WTC11 (cell line): ENCODE measurements around the gene BAIAP2. TPM values are rescaled to one million over a fixed set of nuclear protein-coding genes. Genes with fewer than 3 reads are reported as not detected.

Source experiments
- ATAC-seq: fragments of 200-7000 bp; cut with Tn5 transposase; 2 replicates; pipeline ENCODE4 v1.10.0; 2021; ENCODE audit warnings: mild to moderate bottlenecking, moderate library complexity
- CTCF ChIA-PET: fragments of 300-600 bp; sonication (Branson Sonifier 250); formaldehyde crosslinking; loops from one replicate; lab custom pipeline; 2021; ENCODE audit warnings: antibody characterized with exemption; lab: Charles Lee
- POLR2A ChIA-PET: fragments of 350-600 bp; sonication (Branson Sonifier 250); formaldehyde crosslinking; loops from one replicate; lab custom pipeline; 2021; ENCODE audit warnings: antibody characterized with exemption; lab: Charles Lee
- DNase-seq: peaks from one replicate; pipeline ENCODE4 v3.0.0; 2021; ENCODE audit warnings: low spot score
- H3K27ac Mint-ChIP-seq: 2 replicates; pipeline ENCODE4 v1.8.0; 2021; ENCODE audit warnings: mixed read lengths
- H3K27me3 Mint-ChIP-seq: 2 replicates; pipeline ENCODE4 v1.8.0; 2021; ENCODE audit warnings: low read depth, mild to moderate bottlenecking, moderate library complexity, mixed read lengths
- H3K36me3 Mint-ChIP-seq: 2 replicates; pipeline ENCODE4 v1.8.0; 2021; ENCODE audit warnings: mixed read lengths
- H3K4me1 Mint-ChIP-seq: 2 replicates; pipeline ENCODE4 v1.8.0; 2022; ENCODE audit warnings: mixed read lengths
- H3K4me3 Mint-ChIP-seq: 2 replicates; pipeline ENCODE4 v1.8.0; 2021; ENCODE audit warnings: mild to moderate bottlenecking, moderate library complexity, mixed read lengths
- H3K9me3 Mint-ChIP-seq: 2 replicates; pipeline ENCODE4 v1.8.0; 2021; ENCODE audit warnings: mixed read lengths
- ATF3 ChIP-seq: sonication (generic); formaldehyde crosslinking; conservative IDR thresholded peaks from 2 replicates; pipeline ENCODE4 v1.8.1; 2022; ENCODE audit warnings: mild to moderate bottlenecking, missing genetic modification reagents
- CREM ChIP-seq: sonication (generic); formaldehyde crosslinking; IDR thresholded peaks from 2 replicates; pipeline ENCODE4 v1.8.1; 2022; ENCODE audit warnings: mild to moderate bottlenecking, missing genetic modification reagents, moderate library complexity
- ESRRA ChIP-seq: sonication (generic); formaldehyde crosslinking; IDR thresholded peaks from 2 replicates; pipeline ENCODE4 v1.8.1; 2022; ENCODE audit warnings: mild to moderate bottlenecking, missing genetic modification reagents, borderline replicate concordance
- FOXK1 ChIP-seq: sonication (generic); formaldehyde crosslinking; IDR thresholded peaks from 2 replicates; pipeline ENCODE4 v1.8.0; 2022; ENCODE audit warnings: mild to moderate bottlenecking, moderate library complexity, missing genetic modification reagents
- FOXP4 ChIP-seq: sonication (generic); formaldehyde crosslinking; IDR thresholded peaks from 2 replicates; pipeline ENCODE4 v1.8.0; 2022; ENCODE audit warnings: mild to moderate bottlenecking, missing genetic modification reagents
- NR3C1 ChIP-seq: sonication (generic); formaldehyde crosslinking; conservative IDR thresholded peaks from 2 replicates; pipeline ENCODE4 v1.8.1; 2023; ENCODE audit warnings: low read depth, mild to moderate bottlenecking, missing genetic modification reagents
- PREB ChIP-seq: sonication (generic); formaldehyde crosslinking; IDR thresholded peaks from 2 replicates; pipeline ENCODE4 v1.8.1; 2022; ENCODE audit warnings: mild to moderate bottlenecking, missing genetic modification reagents, moderate library complexity, borderline replicate concordance
- RORB ChIP-seq: fragments of 250-450 bp; sonication (Bioruptor Pico); IDR thresholded peaks from 2 replicates; pipeline ENCODE4 v1.9.0; 2021; ENCODE audit warnings: mild to moderate bottlenecking
- TCF7 ChIP-seq: sonication (generic); formaldehyde crosslinking; IDR thresholded peaks from 2 replicates; pipeline ENCODE4 v1.8.0; 2022; ENCODE audit warnings: mild to moderate bottlenecking, low read depth, missing genetic modification reagents, moderate library complexity
- TEAD4 ChIP-seq: sonication (generic); formaldehyde crosslinking; IDR thresholded peaks from 2 replicates; pipeline ENCODE4 v1.8.0; 2022; ENCODE audit warnings: mild to moderate bottlenecking, missing genetic modification reagents
- ZBTB43 ChIP-seq: sonication (generic); formaldehyde crosslinking; IDR thresholded peaks from 2 replicates; pipeline ENCODE4 v1.8.1; 2023; ENCODE audit warnings: mild to moderate bottlenecking, missing genetic modification reagents
- ZNF138 ChIP-seq: sonication (generic); formaldehyde crosslinking; conservative IDR thresholded peaks from 2 replicates; pipeline ENCODE4 v1.8.1; 2022; ENCODE audit warnings: mild to moderate bottlenecking, moderate library complexity, missing genetic modification reagents
- ZNF232 ChIP-seq: sonication (generic); formaldehyde crosslinking; IDR thresholded peaks from 2 replicates; pipeline ENCODE4 v1.8.0; 2022; ENCODE audit warnings: mild to moderate bottlenecking, missing genetic modification reagents
- ZNF532 ChIP-seq: fragments of 250-450 bp; sonication (Bioruptor Pico); IDR thresholded peaks from 2 replicates; pipeline ENCODE4 v1.9.0; 2021; ENCODE audit warnings: mild to moderate bottlenecking, borderline replicate concordance
- total RNA-seq: library from RNA; stranded (reverse); gene quantifications from 3 replicates; pipeline ENCODE4 v1.2.3, GENCODE V29; 2021
- TF ChIP-seq, protein P1 (sequence below): fragments of 250-450 bp; sonication (Bioruptor Pico); IDR thresholded peaks from 2 replicates; pipeline ENCODE4 v1.9.0; 2021; ENCODE audit warnings: moderate library complexity, mild to moderate bottlenecking, inconsistent platforms, borderline replicate concordance
- TF ChIP-seq, protein P2 (sequence below): sonication (generic); formaldehyde crosslinking; IDR thresholded peaks from 2 replicates; pipeline ENCODE4 v1.8.1; 2023; ENCODE audit warnings: mild to moderate bottlenecking, moderate library complexity, missing genetic modification reagents

Gene BAIAP2
- total RNA-seq, 1 experiment from 2014 or later: 20.7 TPM

DNA sequence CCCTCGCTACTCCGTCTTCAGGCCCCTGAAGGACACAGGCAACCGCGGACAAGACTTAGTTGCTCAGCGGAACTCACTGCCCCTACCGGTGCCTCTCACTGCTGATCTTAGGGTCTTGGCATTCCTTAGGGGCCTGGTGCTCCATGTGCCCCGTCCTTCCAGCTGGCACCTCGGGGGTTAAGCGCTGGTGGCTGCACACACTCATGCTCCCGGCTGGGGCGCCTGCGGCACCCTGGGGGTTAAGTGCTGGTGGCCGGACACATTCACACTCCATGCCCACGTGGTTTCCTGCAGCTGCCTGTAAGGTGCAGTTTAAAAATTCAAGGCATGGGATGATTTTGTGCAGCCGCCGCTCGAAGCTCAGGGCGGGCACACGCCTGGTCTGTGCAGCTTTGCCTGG lies 45.1 kb downstream of the BAIAP2 start:
- no peaks in the 10 kb centered on the region for H3K36me3 Mint-ChIP-seq
- no peak overlapping the region for H3K4me3 Mint-ChIP-seq
- peak overlapping the region; percentile 57 for H3K27ac Mint-ChIP-seq
- TF ChIP-seq ZBTB43 (CRISPR knock-in tag): no peak
- no peak for TF ChIP-seq FOXP4 (CRISPR knock-in tag)
- no peak for TF ChIP-seq ZNF138 (CRISPR knock-in tag)
- TF ChIP-seq ZNF532 (CRISPR knock-in tag): no peak
- TF ChIP-seq ESRRA (CRISPR knock-in tag): no peak
- no peak for TF ChIP-seq PREB (CRISPR knock-in tag)
- TF ChIP-seq RORB (CRISPR knock-in tag): no peak
- TF ChIP-seq NR3C1 (CRISPR knock-in tag): no peak
- no peak for TF ChIP-seq ATF3 (CRISPR knock-in tag)
- TF ChIP-seq, protein P1, sequence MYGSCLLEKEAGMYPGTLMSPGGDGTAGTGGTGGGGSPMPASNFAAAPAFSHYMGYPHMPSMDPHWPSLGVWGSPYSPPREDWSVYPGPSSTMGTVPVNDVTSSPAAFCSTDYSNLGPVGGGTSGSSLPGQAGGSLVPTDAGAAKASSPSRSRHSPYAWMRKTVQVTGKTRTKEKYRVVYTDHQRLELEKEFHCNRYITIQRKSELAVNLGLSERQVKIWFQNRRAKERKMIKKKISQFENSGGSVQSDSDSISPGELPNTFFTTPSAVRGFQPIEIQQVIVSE: no peak
- no peaks in the 10 kb centered on the region for H3K9me3 Mint-ChIP-seq
- no peak for DNase-seq
- ATAC-seq: no peak
- ChIA-PET CTCF (interaction anchor here (0.9 to 2.0 kb wide), 4 partner anchors 15 to 57 kb away, joined by 3 to 5 read pairs (median 4); no protein-coding TSS in a partner anchor), POLR2A (no interaction called here)
- H3K27me3 Mint-ChIP-seq: no peaks in the 10 kb centered on the region
- H3K4me1 Mint-ChIP-seq: no peaks in the 10 kb centered on the region

DNA sequence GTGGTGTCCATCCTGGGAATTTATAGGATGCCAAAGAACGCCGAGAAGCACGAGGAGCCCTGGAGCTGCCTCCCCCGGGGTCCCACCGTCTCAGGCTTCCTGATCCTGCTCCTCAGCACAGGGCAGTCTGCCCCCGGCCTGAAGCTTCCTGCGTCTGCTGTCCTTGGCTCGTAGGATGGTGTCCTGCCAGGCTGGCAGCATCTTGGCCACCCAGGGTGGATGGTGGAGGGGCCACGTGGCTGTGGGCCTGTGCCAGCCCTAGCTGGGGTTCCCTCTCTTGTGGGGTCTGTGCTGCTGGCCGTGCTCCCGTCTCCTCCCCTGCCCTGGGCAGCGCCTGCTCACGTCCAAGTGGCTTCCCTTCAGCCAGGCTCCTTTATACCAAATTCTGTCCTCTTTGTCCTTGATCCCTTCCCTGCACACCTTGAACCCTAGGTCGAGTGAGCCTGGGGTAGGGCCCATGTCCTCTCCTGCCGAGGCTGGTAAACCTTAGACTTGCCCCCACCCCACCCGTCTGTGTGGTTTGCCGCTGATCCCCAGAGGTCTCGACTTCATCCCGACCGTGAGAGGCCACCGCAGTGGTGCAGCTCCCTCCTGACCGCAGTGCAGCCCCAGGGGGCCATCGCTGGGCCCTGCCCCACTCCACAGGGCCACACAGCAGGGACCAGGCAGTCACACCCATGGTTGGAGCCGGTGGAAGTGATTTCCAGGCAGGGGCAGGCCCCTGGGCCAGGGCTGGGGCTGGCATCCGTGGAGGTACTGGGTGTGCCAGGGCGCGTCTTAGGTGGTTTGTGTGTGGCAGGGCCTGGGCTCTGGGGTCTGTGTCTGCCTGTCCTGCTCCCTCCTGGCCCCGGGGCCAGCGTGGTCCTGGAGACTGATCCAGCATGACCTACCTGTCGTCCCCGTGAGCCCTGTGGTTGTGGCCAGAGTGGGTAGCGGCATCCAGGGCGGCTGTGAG lies 46.5 kb downstream of the BAIAP2 start:
- Mint-ChIP-seq H3K4me1 (no peaks in the 10 kb centered on the region), H3K27ac (peak overlapping the region; percentile 36; the same call in 1 of the 2 replicates), H3K27me3 (no peaks in the 10 kb centered on the region), H3K9me3 (no peaks in the 10 kb centered on the region), H3K36me3 (no peaks in the 10 kb centered on the region), H3K4me3 (no peak overlapping the region)
- ChIA-PET POLR2A (no interaction called here), CTCF (interaction anchor here (0.8 to 1.5 kb wide), 2 partner anchors 15 to 20 kb away, joined by 3 to 5 read pairs; no protein-coding TSS in a partner anchor)
- DNase-seq: no peak
- TF ChIP-seq TCF7 (CRISPR knock-in tag): no peak
- no peak for TF ChIP-seq FOXK1 (CRISPR knock-in tag)
- no peak for TF ChIP-seq CREM (CRISPR knock-in tag)
- TF ChIP-seq, protein P2, sequence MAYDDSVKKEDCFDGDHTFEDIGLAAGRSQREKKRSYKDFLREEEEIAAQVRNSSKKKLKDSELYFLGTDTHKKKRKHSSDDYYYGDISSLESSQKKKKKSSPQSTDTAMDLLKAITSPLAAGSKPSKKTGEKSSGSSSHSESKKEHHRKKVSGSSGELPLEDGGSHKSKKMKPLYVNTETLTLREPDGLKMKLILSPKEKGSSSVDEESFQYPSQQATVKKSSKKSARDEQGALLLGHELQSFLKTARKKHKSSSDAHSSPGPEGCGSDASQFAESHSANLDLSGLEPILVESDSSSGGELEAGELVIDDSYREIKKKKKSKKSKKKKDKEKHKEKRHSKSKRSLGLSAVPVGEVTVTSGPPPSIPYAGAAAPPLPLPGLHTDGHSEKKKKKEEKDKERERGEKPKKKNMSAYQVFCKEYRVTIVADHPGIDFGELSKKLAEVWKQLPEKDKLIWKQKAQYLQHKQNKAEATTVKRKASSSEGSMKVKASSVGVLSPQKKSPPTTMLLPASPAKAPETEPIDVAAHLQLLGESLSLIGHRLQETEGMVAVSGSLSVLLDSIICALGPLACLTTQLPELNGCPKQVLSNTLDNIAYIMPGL: no peak
- no peak for TF ChIP-seq ZNF232
- no peak for TF ChIP-seq TEAD4 (CRISPR knock-in tag)
- no peak for ATAC-seq
